GM18951 (cell line): ENCODE results near the gene ZFHX3.

ENCODE experiments used
- POLR2A ChIP-seq: IDR thresholded peaks from 4 replicates; pipeline ENCODE4 v1.6.1; 2011; ENCODE audit warnings: mild to moderate bottlenecking; ENCODE audit not compliant: insufficient read length, insufficient read depth; ENCODE audit errors: extremely low read depth
- in situ Hi-C: fragments of 300-500 bp; cut with MboI; formaldehyde crosslinking; loops from one replicate; pipeline ENCODE4 v1.12.0; 2022; ENCODE audit warnings: low sequenced_read_pairs, mixed read lengths, inconsistent platforms; ENCODE audit not compliant: unreplicated experiment

Gene ZFHX3

DNA sequence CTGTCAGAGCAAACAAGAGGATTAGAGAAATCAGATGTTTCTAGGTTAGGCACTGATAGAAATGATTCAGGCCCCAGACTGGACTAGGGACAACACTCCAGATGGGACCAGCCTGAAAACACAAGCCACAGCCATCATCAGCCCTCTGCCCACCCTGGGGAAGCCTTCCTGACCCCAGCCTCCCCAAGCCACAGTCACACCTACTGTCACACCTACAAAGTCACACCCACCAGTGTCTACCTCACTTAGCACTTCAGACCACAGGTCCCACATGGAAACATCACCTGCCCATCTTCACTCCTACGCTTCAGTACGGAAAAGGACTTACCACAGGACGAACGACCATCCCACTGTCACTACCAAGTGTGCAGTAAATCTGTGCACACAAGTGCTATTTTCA, 197.9 kb downstream of the ZFHX3 start:
- in situ Hi-C loops = no loop called here
- no peak for TF ChIP-seq POLR2A

DNA sequence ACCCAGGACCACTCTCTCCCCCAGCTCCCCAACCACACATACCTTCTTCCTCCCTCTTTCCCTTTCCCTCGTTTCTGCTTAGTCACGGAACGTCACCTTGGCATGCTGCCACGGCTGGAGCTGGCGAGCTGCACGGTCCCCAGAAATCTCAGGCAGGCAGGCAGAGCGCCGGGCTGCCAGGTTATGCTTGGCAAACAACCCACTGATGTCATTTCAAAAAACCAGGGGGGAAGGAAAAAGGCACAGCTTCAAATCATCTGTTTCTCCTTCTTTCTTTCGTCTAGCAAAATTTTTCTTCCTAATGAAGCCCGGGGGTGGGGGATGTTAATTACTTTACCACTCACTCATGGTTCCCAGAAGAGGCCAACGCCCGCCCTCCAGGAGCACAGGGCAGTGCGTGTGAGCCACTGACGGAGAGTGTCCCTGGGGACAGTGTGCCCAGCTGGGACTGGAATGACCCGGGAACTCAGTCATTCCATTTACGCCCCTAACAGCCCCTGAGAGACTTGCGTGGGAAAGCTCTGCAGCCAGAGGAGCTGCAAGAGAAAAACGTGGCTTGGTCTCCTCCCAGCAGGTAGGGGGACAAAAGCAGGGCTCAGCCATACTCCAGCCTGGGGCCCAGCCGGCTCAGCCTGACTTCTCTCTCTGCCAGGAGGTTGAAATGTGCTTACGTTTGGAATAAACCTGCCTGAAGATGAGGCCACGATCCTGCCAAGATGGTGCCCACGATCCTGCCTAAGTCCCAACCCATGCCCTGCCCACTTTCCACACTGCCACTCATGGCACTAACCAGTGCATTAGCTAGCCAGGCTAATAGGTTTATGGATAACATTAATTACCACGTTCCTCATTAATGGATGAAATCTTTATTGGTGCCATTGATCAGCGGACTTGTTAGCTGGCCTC, 198.9 kb downstream of the ZFHX3 start:
- no peak for TF ChIP-seq POLR2A
- in situ Hi-C loops = loop anchor here (25.0 kb wide), 1 partner anchor 337 kb away; no protein-coding TSS in a partner anchor

DNA sequence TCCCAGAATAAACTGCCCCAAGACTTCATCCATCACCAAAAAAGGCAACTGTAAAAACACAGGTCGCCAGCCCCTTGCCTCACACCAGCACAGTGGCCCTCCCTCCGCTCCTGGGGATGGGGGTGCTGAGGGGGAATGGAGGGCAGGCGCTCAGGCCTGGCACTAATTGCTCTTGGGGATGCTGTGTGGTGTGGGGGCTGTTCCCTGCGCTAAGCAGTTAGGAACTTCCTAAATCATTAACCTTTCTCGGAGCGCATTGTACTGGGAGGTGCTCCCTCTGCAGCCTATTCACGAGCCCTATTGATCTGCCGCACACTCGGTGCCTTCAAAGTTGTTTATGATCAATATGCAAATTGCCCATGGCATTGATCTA, 199.9 kb downstream of the ZFHX3 start:
- in situ Hi-C loops = loop anchor here (25.0 kb wide), 1 partner anchor 336 kb away; no protein-coding TSS in a partner anchor
- no peak for TF ChIP-seq POLR2A

DNA sequence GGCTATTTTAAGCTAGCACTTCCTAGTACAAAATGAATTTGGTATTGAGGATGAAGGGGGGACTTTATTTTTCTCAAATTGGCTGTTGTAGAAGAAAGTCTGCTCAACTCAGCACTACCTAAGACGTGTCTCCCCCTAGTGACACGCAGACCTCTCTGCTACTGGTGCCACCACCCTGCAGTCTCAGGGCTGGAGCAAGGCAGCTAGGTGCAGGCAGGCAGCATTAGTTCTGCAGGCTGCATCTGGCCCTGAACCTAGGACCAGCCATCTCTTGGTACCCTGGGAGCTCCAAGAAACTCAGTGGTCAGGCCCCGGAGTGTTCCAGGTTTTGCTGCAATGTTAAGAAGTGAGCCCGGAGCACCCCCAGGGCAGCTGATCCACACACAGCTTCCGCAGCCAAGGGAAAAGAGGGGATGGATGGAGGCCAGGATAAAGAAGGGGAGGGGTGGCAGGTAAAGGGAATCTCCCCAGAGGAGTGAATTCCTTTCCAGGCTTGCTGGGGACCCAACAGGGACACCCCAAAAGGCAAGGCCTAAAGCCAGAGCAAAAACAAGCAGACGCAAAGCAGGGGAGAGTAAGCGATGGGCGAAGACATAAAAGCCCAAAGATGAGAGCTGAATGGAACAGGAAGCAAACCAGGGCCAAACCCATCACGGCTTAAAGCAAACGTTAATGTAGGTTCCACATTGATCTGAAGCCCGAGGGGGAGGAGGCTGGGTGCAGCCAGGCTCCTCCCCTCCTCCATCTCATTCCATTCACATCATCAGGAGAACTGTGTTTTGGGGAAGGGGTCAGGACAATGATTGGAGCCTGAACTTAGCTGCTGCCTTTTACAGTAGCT, 200.5 kb downstream of the ZFHX3 start:
- in situ Hi-C loops = loop anchor here (25.0 kb wide), 1 partner anchor 335 kb away; no protein-coding TSS in a partner anchor
- no peak for TF ChIP-seq POLR2A

DNA sequence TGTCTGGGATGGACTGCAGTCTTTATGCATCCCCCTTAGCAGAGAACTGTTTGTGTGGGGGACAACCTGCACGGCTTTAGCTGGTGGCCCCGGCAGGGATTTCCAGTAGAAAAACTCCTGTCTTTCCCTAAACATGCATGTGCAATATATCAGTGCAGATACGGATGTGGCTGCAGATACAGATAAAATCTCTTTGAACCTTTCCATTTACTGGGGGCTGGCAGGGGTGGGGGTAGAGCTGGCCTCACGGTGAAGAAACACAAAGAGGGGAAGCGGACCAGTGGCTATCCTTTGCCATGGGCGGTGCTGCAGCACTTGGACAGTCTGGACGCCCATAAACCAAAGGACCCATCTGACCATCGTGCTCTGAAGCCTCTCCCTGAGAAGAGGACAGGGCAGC, 201.3 kb downstream of the ZFHX3 start:
- no peak for TF ChIP-seq POLR2A
- in situ Hi-C loops = loop anchor here (25.0 kb wide), 1 partner anchor 334 kb away; no protein-coding TSS in a partner anchor

DNA sequence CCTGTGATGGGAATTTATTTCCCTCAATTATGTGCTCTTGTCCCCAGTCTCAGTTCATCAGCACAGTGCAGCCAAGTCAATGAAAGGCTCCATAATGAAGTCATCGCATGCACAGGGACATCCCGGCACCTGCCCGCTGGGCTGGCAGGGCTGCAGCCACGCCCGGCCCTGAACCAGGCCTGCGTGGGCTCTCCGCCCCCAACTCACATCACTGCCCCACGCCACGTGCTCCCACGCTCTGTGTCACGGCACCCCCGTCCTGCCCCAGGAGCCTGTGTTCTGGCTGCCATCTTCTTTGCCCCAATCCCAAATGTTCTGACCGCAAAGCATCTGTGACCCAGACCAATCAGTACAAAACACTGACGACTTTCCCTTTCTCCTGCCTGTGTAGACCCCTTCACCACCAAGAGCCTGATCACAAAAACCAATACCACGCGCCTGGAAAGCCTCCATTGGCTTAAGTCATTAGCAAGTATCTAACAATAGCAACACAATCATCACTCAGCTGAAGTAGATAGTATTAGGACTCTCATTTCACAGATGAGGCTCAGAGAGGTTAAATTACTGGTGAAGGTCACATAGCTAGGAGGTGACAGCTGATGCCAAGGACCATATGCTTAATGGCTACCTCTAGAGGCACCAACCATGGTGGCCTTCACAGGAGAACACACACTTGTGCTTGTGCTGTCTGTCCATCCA, 202.5 kb downstream of the ZFHX3 start:
- in situ Hi-C loops = loop anchor here (25.0 kb wide), 1 partner anchor 333 kb away; no protein-coding TSS in a partner anchor

DNA sequence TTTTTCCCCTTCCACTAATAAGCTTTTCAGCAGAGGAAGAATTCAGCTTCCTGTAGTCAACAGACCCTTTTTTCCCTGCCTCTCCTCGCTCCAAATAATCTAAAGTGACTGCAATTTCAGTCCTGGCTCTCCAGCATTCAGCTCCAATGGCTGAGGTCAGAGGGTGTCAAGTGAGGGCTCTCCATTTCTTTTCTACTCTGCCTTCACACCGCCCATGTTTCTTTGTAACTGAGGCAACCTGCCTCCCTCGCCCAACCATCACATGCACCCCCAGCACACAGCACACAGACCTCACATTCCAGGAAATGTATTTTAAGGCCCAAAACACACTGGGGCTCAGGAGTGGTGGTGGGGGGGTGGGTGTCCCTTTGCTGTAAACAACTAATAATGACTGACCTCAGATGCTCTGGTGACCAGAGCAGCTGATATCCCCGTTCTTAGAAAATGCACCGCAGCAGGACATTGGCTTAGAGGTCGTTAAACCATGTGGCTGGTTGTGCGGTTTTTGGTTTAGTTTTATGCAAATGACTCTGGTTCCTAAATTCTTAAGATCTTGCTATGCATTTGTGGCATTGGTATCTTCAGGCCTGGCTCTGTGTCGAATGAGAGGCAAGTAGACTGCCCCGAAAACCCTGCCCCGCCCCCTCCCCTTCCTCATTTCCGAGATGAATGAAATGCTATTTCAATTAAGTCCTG, 203.6 kb downstream of the ZFHX3 start:
- TF ChIP-seq POLR2A = no peak
- in situ Hi-C loops = loop anchor here (25.0 kb wide), 1 partner anchor 332 kb away; no protein-coding TSS in a partner anchor

More for the DNA sequence above, 202.5 kb downstream of the ZFHX3 start:
- TF ChIP-seq POLR2A = no peak

DNA sequence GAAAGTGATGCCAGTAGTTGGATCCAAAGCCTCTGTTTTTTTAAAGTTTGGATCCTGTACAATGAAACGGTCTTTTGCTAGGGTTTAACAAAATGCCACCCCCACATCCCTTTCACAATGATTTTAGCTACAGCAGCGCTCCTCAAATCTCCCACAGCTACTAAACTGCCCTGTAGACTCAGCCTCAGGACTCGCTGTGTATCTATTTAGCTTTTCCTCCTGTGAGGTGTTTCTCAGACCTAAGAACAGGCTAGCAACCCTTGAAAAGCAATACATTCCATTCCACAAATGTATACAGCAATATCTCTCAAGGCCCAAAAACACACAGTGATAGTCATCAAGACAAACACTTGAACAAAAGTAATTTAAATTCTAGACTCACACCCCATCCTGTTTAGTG, 206.4 kb downstream of the ZFHX3 start:
- in situ Hi-C loops = loop anchor here (25.0 kb wide), 1 partner anchor 329 kb away; no protein-coding TSS in a partner anchor
- TF ChIP-seq POLR2A = no peak

DNA sequence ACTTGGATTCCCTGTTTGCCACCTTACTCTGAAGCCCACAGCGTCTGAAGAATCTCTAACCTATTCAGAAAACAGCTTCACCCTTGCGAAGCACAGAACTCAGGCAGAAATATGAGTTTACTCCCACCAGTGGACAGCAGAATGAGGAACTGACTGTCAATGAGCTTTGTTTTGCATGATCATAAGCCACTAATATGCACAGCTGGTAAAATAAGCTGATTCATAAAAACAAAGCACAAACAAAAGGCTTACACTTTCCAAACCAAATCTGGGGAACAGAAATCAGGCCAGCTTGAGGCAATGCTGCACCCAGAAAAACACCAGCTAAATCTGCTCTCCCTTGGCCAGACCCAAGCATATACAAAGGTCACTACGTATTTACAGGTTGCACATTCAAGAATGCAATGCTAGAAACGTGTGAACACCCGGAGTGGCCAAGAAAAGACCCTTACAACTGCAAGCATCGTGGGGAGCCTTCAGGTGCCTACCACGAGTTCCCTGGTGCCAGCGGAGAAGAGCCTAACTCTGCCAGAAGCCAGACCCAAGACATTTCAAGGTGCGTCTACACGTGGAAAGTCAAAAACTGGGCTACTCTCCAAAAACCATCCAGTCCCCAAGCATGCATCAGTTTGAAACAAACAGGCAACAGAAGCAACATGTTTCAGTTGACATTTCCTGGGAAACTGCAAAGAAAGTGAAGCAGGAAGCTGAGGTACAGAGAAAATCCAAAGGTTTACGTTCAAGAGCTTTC, 207.1 kb downstream of the ZFHX3 start:
- in situ Hi-C loops = loop anchor here (25.0 kb wide), 1 partner anchor 329 kb away; no protein-coding TSS in a partner anchor
- TF ChIP-seq POLR2A = no peak

DNA sequence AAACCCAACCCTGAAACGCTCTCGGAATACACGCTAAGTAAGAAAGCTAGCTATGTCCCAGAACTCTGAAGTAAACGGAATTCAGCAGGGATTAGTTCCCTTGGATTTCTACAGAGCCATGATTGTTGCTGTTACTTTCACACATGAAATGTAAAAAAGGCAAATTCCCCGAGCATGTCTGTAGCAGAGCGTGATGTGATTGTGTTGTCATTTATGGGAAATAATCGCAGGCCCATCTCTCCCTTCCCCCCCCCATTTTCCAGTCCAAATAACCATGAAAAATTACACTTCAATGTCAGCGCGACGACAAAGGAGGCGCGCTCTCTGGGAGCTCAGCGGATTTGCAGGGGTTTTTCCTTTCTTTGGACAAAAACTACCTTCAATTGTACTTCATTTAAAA, 209.0 kb downstream of the ZFHX3 start:
- in situ Hi-C loops = loop anchor here (25.0 kb wide), 1 partner anchor 327 kb away; no protein-coding TSS in a partner anchor
- TF ChIP-seq POLR2A = no peak

DNA sequence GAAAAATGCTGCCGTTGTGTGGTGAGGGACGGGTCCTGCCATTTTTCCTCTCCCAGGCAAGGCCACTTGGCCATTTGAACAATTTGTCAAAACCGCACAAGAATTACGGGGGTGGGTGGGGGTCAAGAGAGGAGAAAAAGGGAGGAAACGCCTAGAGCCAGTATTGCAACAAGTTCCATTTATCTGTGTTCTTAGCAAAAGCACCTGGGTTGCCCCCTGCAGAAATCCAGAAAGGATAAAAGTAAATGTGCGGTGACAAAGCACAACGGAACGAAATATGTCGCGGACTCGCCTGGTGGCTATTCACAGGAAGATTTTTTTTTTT, 209.4 kb downstream of the ZFHX3 start:
- in situ Hi-C loops = loop anchor here (25.0 kb wide), 1 partner anchor 326 kb away; no protein-coding TSS in a partner anchor

More for the DNA sequence above, 209.4 kb downstream of the ZFHX3 start:
- no peak for TF ChIP-seq POLR2A
